HepG2 (cell line): Measurements from ENCODE around the gene ASTN2. TPM values are rescaled to one million over a fixed set of nuclear protein-coding genes. Genes with fewer than 3 reads are reported as not detected.

Source experiments
- ATAC-seq: fragments of 200-7000 bp; cut with Tn5 transposase; 3 replicates; pipeline ENCODE4 v1.9.1; 2020; ENCODE audit warnings: mild to moderate bottlenecking, moderate library complexity
- BruUV-seq: library from RNA; stranded (reverse); fragments of 400-500 nt; replicated peaks from 2 replicates; lab custom pipeline; 2021; lab: Mats Ljungman, UMichigan
- CTCF ChIA-PET: fragments of 300-600 bp; formaldehyde crosslinking; extraction: SDS; loops from one replicate; lab custom pipeline; 2021; ENCODE audit warnings: low total read pairs, inconsistent platforms, low intra/inter-chr PET ratio; lab: Yijun Ruan, JAX
- POLR2A ChIA-PET: fragments of 350-600 bp; sonication (Branson Sonifier 250); formaldehyde crosslinking; loops from one replicate; lab custom pipeline; 2020; ENCODE audit warnings: antibody characterized with exemption, inconsistent platforms; lab: Yijun Ruan, JAX
- DNase-seq: peaks from one replicate; pipeline ENCODE4 v3.0.0-alpha.2; 2015; ENCODE audit warnings: low spot score
- FAIRE-seq: peaks from 3 replicates; lab custom pipeline; 2011; peaks lifted over from hg19 to GRCh38; lab: Jason Lieb, UNC
- H2AFZ ChIP-seq: one replicate; pipeline ENCODE4 v1.6.1; 2011; ENCODE audit warnings: low read length, inconsistent platforms
- H3K27ac ChIP-seq: fragments of 300-600 bp; 3 replicates; pipeline ENCODE4 v1.8.0; 2011; ENCODE audit warnings: mixed run types, mild to moderate bottlenecking, mixed read lengths, low read length, inconsistent platforms; ENCODE audit not compliant: insufficient read depth; ENCODE audit errors: extremely low read length
- H3K27me3 ChIP-seq, 2 experiments: fragments of 200-600 bp in 1 of 2; 2 replicates in 1 of 2; 3 replicates in 1 of 2; pipeline versions ENCODE4 v1.6.0 to v1.8.0; 2011; ENCODE audit warnings: low read length in 2 of 2, mild to moderate bottlenecking in 2 of 2, moderate library complexity in 2 of 2, inconsistent platforms in 1 of 2; ENCODE audit not compliant: insufficient read depth in 2 of 2, control insufficient read depth in 1 of 2
- H3K36me3 ChIP-seq, 2 experiments: fragments of 200-600 bp in 1 of 2; replicated peaks in 1 of 2; 2 replicates in 1 of 2; 3 replicates in 1 of 2; pipeline versions ENCODE4 v1.5.1 to v1.8.0; 2011; ENCODE audit warnings: low read length in 2 of 2, inconsistent platforms in 1 of 2; ENCODE audit not compliant: insufficient read depth in 2 of 2, control insufficient read depth in 1 of 2
- H3K4me1 ChIP-seq: 2 replicates; pipeline ENCODE4 v1.5.1; 2012; ENCODE audit warnings: low read length, inconsistent platforms; ENCODE audit not compliant: insufficient read depth
- H3K4me2 ChIP-seq: 2 replicates; pipeline ENCODE4 v1.6.0; 2011; ENCODE audit warnings: low read depth, low read length, inconsistent platforms
- H3K4me3 ChIP-seq, 3 experiments: fragments of 200-600 bp in 1 of 3; sonication (generic), shearing (Covaris generic) in 1 of 3; replicated peaks in 1 of 3; 2 replicates each; pipeline ENCODE4 v1.5.1; 2011 to 2016; ENCODE audit warnings: low read length in 3 of 3, inconsistent platforms in 2 of 3, low read depth in 2 of 3, mild to moderate bottlenecking in 2 of 3, control low read depth in 1 of 3, mixed read lengths in 1 of 3; ENCODE audit not compliant: insufficient read depth in 1 of 3
- H3K79me2 ChIP-seq: one replicate; pipeline ENCODE4 v1.6.1; 2011; ENCODE audit warnings: low read length, inconsistent platforms; ENCODE audit not compliant: insufficient read depth
- H3K9ac ChIP-seq: 2 replicates; pipeline ENCODE4 v1.6.0; 2011; ENCODE audit warnings: mild to moderate bottlenecking, low read depth, low read length, inconsistent platforms; ENCODE audit not compliant: insufficient read depth
- H3K9me3 ChIP-seq: 2 replicates; pipeline ENCODE4 v1.5.1; 2012; ENCODE audit warnings: mild to moderate bottlenecking, low read length
- H4K20me1 ChIP-seq: 2 replicates; pipeline ENCODE4 v1.6.0; 2011; ENCODE audit warnings: inconsistent platforms, mild to moderate bottlenecking, low read length, moderate library complexity; ENCODE audit not compliant: insufficient read depth
- IKZF5 ChIP-seq: IDR thresholded peaks from 2 replicates; pipeline ENCODE4 v1.6.1; 2018; ENCODE audit warnings: missing genetic modification reagents, mild to moderate bottlenecking, missing compliant biosample characterization
- IRF1 ChIP-seq: sonication (generic); formaldehyde crosslinking; IDR thresholded peaks from 2 replicates; pipeline ENCODE4 v1.4.0; 2020; ENCODE audit warnings: low read depth, mild to moderate bottlenecking, missing genetic modification reagents
- IRX3 ChIP-seq: sonication (generic); formaldehyde crosslinking; IDR thresholded peaks from 2 replicates; pipeline ENCODE4 v1.8.1; 2023; ENCODE audit warnings: mild to moderate bottlenecking, low read depth, missing genetic modification reagents, borderline replicate concordance
- NFIB ChIP-seq: sonication (generic); formaldehyde crosslinking; IDR thresholded peaks from 2 replicates; pipeline ENCODE4 v1.9.0; 2021; ENCODE audit warnings: missing genetic modification reagents, mild to moderate bottlenecking, borderline replicate concordance
- PAXIP1 ChIP-seq: sonication (generic); formaldehyde crosslinking; conservative IDR thresholded peaks from 2 replicates; pipeline ENCODE4 v1.4.0; 2020; ENCODE audit warnings: mild to moderate bottlenecking, missing genetic modification reagents, moderate library complexity
- PLRG1 ChIP-seq: fragments of 450-650 bp; conservative IDR thresholded peaks from 2 replicates; pipeline ENCODE4 v1.6.1; 2016
- SMARCC2 ChIP-seq: fragments of 450-650 bp; IDR thresholded peaks from 2 replicates; pipeline ENCODE4 v1.6.1; 2017; ENCODE audit warnings: antibody characterized with exemption, mild to moderate bottlenecking
- SNAPC5 ChIP-seq: sonication (generic); formaldehyde crosslinking; IDR thresholded peaks from 2 replicates; pipeline ENCODE4 v1.8.1; 2023; ENCODE audit warnings: mild to moderate bottlenecking, missing genetic modification reagents, borderline replicate concordance
- ZFP1 ChIP-seq: IDR thresholded peaks from 2 replicates; pipeline ENCODE4 v1.6.1; 2016
- ZNF329 ChIP-seq: sonication (generic); formaldehyde crosslinking; IDR thresholded peaks from 2 replicates; pipeline ENCODE4 v1.9.0; 2021; ENCODE audit warnings: low read depth, mild to moderate bottlenecking, missing genetic modification reagents
- ZNF670 ChIP-seq: sonication (generic); formaldehyde crosslinking; IDR thresholded peaks from 2 replicates; pipeline ENCODE4 v1.8.0; 2022; ENCODE audit warnings: mild to moderate bottlenecking, missing genetic modification reagents, borderline replicate concordance
- ZSCAN31 ChIP-seq: sonication (generic); formaldehyde crosslinking; IDR thresholded peaks from 2 replicates; pipeline ENCODE4 v1.5.0; 2020; ENCODE audit warnings: low read depth, mild to moderate bottlenecking, missing genetic modification reagents
- WGBS: methylation state at CpG from one replicate; pipeline ENCODE4 v1.1.6; 2017; ENCODE audit warnings: low lambda C conversion rate; 5-methylcytosine and 5-hydroxymethylcytosine counted together
- in situ Hi-C: cut with HindIII; loops from 2 replicates; pipeline ENCODE4 v1.10.0; 2017; ENCODE audit warnings: low pct_unique_long_range_greater_than_20kb; ENCODE audit not compliant: extremely low pct_ligation_motif_present
- intact Hi-C: fragments of 100-400 bp; cut with micrococcal nuclease; formaldehyde crosslinking; loops from one replicate; pipeline ENCODE4 v1.10.0; 2022; ENCODE audit not compliant: unreplicated experiment
- polyA plus RNA-seq, 8 experiments: library from polyadenylated mRNA; depleted of rRNA in 3 of 8; stranded (reverse) in 7 of 8; unstranded in 1 of 8; fragments of >200 nt; fragmentation: Illumina TruSeq in 4 of 8; extraction: Trizol in 4 of 8; gene quantifications; 2 replicates each; pipeline versions ENCODE4 v1.2.1 to v1.2.3, GENCODE V29; 2011 to 2016; ENCODE audit warnings: low read depth in 4 of 8, missing spikeins in 1 of 8, mixed read lengths in 1 of 8; ENCODE audit not compliant: insufficient read depth in 1 of 8
- total RNA-seq, 5 experiments: library from RNA; depleted of rRNA; stranded (reverse); fragments of >200 nt; fragmentation: Illumina TruSeq; extraction: Trizol; gene quantifications; 2 replicates each; pipeline ENCODE4 v1.2.3, GENCODE V29; 2016; ENCODE audit warnings: low read depth in 1 of 5
- TF ChIP-seq, protein P1 (sequence below), 2 experiments: sonication (generic) in 1 of 2; formaldehyde crosslinking in 1 of 2; IDR thresholded peaks; 2 replicates each; pipeline versions ENCODE4 v1.4.0 to v1.6.1; 2016 to 2020; ENCODE audit warnings: borderline replicate concordance in 1 of 2, low read depth in 1 of 2, mild to moderate bottlenecking in 1 of 2, missing genetic modification reagents in 1 of 2

ASTN2 gene
- total and polyA plus RNA-seq, 2 of the 13 experiments (the other 11 are each of a cell fraction or from before 2014, with no cell fraction given) = 5.2 to 13.5 TPM

DNA sequence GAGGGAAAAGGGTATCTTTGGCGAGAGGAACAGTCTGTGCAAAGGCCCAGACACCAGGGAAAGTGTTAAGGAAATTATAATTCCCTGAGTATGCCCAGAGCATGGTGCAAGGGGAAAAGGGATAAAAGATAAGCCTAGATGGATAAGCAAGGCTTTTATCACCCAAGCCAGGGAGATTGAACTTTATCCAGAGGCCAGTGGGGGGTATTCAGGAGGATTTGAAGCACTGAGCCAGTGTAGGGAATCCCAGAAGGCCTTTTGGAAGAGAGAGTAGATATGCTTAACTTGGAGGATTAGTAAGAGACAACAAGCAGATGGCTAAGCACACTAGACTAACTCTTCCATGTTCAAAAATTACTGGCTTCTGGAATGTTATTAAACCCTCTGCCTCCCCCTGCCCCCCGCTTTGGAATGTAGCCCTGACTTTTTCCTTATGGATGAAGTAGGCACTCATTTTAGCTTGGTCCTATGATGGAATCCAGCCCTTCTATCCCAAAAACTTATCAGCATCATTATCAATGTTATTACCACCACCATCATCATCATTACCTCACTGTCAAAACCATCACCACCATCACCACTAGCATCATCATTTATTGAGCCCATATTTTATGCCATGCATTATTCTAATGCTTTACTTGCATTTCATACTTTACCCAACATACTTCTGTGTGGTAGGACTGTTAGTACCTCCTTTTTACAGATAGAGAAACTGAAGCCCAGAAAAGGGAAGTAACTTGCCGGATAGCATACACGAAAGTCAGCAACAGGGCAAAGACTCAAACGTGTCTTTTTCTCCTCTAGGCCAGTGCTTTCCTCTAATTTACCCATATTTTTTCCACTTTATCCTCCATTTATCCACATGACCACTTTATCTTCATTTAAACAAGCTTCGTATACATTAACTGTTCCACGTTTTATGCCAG, 1024.3 kb downstream of the ASTN2 start:
- Histone ChIP-seq H4K20me1 (no peaks in the 10 kb centered on the region), H3K79me2 (no peaks in the 10 kb centered on the region), H3K4me2 (no peak overlapping the region), H3K27ac (no peak overlapping the region), H3K9ac (no peak overlapping the region), H2AFZ (no peak overlapping the region), H3K4me1 (no peaks in the 10 kb centered on the region), H3K4me3 (no peak overlapping the region), H3K9me3 (no peaks in the 10 kb centered on the region), H3K27me3 (no peaks in the 10 kb centered on the region), H3K36me3 (no peaks in the 10 kb centered on the region)
- DNase-seq (no peak), ATAC-seq (no peak), FAIRE-seq (no peak)
- intact Hi-C loops = no loop called here
- BruUV-seq = no TSS peak
- in situ Hi-C loops = no loop called here
- POLR2A ChIA-PET = no interaction called here
- CTCF ChIA-PET = no interaction called here
- 94% methylated on average over 7 of the region's 7 CpGs for WGBS
- TF ChIP-seq IKZF5 (CRISPR knock-in tag) = no peak
- TF ChIP-seq ZNF329 (CRISPR knock-in tag) = no peak
- no peak for TF ChIP-seq IRX3 (CRISPR knock-in tag)
- TF ChIP-seq IRF1 (CRISPR knock-in tag) = no peak
- TF ChIP-seq PLRG1 = no peak
- no peak for TF ChIP-seq PAXIP1 (CRISPR knock-in tag)
- TF ChIP-seq ZFP1 (CRISPR knock-in tag) = no peak
- no peak for TF ChIP-seq SMARCC2
- no peak for TF ChIP-seq ZSCAN31
- no peak for TF ChIP-seq NFIB (CRISPR knock-in tag)
- no peak for TF ChIP-seq SNAPC5
- no peak for TF ChIP-seq ZNF670
- TF ChIP-seq, protein P1, sequence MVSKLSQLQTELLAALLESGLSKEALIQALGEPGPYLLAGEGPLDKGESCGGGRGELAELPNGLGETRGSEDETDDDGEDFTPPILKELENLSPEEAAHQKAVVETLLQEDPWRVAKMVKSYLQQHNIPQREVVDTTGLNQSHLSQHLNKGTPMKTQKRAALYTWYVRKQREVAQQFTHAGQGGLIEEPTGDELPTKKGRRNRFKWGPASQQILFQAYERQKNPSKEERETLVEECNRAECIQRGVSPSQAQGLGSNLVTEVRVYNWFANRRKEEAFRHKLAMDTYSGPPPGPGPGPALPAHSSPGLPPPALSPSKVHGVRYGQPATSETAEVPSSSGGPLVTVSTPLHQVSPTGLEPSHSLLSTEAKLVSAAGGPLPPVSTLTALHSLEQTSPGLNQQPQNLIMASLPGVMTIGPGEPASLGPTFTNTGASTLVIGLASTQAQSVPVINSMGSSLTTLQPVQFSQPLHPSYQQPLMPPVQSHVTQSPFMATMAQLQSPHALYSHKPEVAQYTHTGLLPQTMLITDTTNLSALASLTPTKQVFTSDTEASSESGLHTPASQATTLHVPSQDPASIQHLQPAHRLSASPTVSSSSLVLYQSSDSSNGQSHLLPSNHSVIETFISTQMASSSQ (IDR thresholded peaks at IDR 0.05; ENCODE audit: low read depth) = no peak
- TF ChIP-seq, protein P1 (CRISPR knock-in tag; IDR thresholded peaks at IDR 0.05; ENCODE audit: borderline replicate concordance) = no peak
